ENCODE measurements around the gene PNPO.

DNA sequence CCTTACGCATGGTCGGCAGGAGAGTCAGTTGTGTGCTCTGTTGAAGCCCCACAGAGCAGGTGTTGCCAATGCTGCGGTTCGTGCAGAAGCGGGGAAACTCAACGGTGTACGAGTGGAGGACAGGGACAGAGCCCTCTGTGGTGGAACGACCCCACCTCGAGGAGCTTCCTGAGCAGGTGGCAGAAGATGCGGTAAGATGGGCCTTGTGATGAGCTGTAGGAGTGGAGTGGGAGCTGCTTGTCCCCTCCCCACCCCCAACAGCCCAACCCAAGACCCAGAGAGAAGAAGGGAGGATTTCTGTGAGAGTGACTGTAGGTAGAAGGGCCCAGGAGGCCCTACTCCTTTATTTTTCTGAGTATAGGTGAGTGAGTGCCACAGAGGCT is 34.4 kb downstream of the PNPO start:
- TF ChIP-seq EZH2 (IDR thresholded peaks at IDR 0.05) (no peak), CTCF (IDR thresholded peaks at IDR 0.05) (no peak)
